Colonic mucosa (tissue), 4 donors: ENCODE data around the gene MUCL3. TPM values are rescaled to one million over a fixed set of nuclear protein-coding genes. Genes with fewer than 3 reads are reported as not detected.

ENCODE experiments used
- DNase-seq: peaks from one replicate; pipeline ENCODE4 v3.0.0-alpha.2; 2020
- H3K27ac ChIP-seq: fragments of 200-600 bp; one replicate; pipeline ENCODE4 v1.8.0; 2021
- H3K27me3 ChIP-seq: fragments of 200-600 bp; one replicate; pipeline ENCODE4 v1.8.0; 2021
- H3K36me3 ChIP-seq: fragments of 200-600 bp; one replicate; pipeline ENCODE4 v1.8.0; 2021
- H3K4me1 ChIP-seq: fragments of 200-600 bp; one replicate; pipeline ENCODE4 v1.8.0; 2021; ENCODE audit warnings: mild to moderate bottlenecking
- H3K4me3 ChIP-seq: fragments of 200-600 bp; one replicate; pipeline ENCODE4 v1.8.0; 2021
- H3K9ac ChIP-seq, 2 donors: one replicate each; pipeline ENCODE4 v1.7.0; 2013; ENCODE audit warnings: control low read depth in 2 of 2, low read depth in 2 of 2, low read length in 2 of 2
- H3K9me3 ChIP-seq: fragments of 200-600 bp; one replicate; pipeline ENCODE4 v1.8.0; 2021
- intact Hi-C: fragments of 100-400 bp; cut with DNase I; formaldehyde crosslinking; loops from one replicate; pipeline ENCODE4 v1.14.1; 2022
- total RNA-seq, 2 donors: library from RNA; stranded (reverse); fragmentation: NEBNext Ultra II Directional in 1 of 2; extraction: Animal tissue kit (Norgen Biotek cat#: 25700) in 1 of 2; gene quantifications; one replicate each; pipeline ENCODE4 v1.2.1, GENCODE V29; 2021
- TF ChIP-seq, protein P1 (sequence below): fragments of 200-600 bp; IDR thresholded peaks from one replicate; pipeline ENCODE4 v1.8.0; 2022; ENCODE audit warnings: antibody characterized with exemption, mild to moderate bottlenecking
- donor health status: healthy.
- donor health status: DM: no; HTN: no; CAD: no.
- donor health status: DM: no; HTN: no; CAD: no.

The MUCL3 gene
- total RNA-seq, 2 donors from 2014 or later, result 0.30 TPM; not detected in 1

DNA sequence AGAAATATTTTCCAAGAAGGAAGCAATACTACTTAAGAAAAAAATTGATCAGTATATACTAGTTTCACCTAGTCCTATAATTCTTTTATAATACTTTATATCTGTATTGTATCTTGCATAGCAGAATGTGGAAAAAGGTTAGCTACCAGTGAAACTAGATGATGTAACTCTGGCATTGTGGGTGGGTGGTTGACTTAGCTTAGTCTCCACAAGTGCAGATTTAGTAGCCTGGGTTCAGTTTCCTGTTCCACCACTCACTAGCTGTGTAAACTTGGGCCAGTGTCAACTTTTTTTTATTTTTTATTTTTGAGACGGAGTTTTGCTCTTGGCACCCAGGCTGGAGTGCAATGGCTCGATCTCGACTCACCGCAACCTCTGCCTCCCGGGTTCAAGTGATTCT lies 44.7 kb downstream of the MUCL3 start:
- DNase-seq, result no peak
- no peaks in the 10 kb centered on the region for H3K36me3 ChIP-seq
- H3K27me3 ChIP-seq, result no peaks in the 10 kb centered on the region
- no peaks in the 10 kb centered on the region for H3K4me1 ChIP-seq
- H3K9me3 ChIP-seq, result no peaks in the 10 kb centered on the region
- TF ChIP-seq, protein P1, sequence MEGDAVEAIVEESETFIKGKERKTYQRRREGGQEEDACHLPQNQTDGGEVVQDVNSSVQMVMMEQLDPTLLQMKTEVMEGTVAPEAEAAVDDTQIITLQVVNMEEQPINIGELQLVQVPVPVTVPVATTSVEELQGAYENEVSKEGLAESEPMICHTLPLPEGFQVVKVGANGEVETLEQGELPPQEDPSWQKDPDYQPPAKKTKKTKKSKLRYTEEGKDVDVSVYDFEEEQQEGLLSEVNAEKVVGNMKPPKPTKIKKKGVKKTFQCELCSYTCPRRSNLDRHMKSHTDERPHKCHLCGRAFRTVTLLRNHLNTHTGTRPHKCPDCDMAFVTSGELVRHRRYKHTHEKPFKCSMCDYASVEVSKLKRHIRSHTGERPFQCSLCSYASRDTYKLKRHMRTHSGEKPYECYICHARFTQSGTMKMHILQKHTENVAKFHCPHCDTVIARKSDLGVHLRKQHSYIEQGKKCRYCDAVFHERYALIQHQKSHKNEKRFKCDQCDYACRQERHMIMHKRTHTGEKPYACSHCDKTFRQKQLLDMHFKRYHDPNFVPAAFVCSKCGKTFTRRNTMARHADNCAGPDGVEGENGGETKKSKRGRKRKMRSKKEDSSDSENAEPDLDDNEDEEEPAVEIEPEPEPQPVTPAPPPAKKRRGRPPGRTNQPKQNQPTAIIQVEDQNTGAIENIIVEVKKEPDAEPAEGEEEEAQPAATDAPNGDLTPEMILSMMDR, result no peak
- no peak overlapping the region for H3K4me3 ChIP-seq
- no peak overlapping the region for H3K27ac ChIP-seq
- no peak overlapping the region for H3K9ac ChIP-seq
- intact Hi-C loops, result no loop called here

- no peak for DNase-seq
- Histone ChIP-seq H3K9me3 (no peaks in the 10 kb centered on the region), H3K4me1 (no peaks in the 10 kb centered on the region), H3K27ac (no peak overlapping the region), H3K9ac (no peak overlapping the region), H3K36me3 (no peaks in the 10 kb centered on the region), H3K27me3 (no peaks in the 10 kb centered on the region), H3K4me3 (no peak overlapping the region)
- intact Hi-C loops, result no loop called here
- TF ChIP-seq, protein P1, result no peak
Measured at GRCh38 chr6:30987304-30987703, 46.5 kb downstream of the MUCL3 start.

DNA sequence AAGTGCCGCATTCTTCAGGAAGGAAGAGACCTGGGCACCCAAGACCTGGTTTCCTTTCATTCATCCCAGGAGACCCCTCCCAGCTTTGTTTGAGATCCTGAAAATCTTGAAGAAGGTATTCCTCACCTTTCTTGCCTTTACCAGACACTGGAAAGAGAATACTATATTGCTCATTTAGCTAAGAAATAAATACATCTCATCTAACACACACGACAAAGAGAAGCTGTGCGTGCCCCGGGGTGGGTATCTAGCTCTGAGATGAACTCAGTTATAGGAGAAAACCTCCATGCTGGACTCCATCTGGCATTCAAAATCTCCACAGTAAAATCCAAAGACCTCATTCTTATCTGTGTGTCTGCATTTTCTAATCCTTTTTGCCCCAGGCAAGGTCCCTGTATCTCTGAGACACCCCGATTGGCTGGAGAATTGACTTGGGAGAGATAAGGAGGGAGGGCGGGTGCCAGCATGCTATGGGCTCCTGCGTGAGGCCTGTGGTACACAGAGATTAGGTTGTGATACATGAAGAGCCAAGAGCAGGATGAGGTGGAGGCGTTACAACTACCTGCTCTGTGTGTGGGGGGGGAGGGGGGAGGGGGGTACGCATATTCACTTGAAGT lies 47.5 kb downstream of the MUCL3 start:
- Histone ChIP-seq H3K9me3 (no peaks in the 10 kb centered on the region), H3K27me3 (no peaks in the 10 kb centered on the region), H3K4me3 (no peak overlapping the region), H3K4me1 (no peaks in the 10 kb centered on the region), H3K27ac (no peak overlapping the region), H3K36me3 (no peaks in the 10 kb centered on the region), H3K9ac (no peak overlapping the region)
- intact Hi-C loops, result no loop called here
- TF ChIP-seq, protein P1, result no peak
- DNase-seq, result no peak

- Histone ChIP-seq H3K27me3 (no peaks in the 10 kb centered on the region), H3K4me3 (no peak overlapping the region), H3K36me3 (no peaks in the 10 kb centered on the region), H3K27ac (no peak overlapping the region), H3K4me1 (no peaks in the 10 kb centered on the region), H3K9ac (no peak overlapping the region), H3K9me3 (no peaks in the 10 kb centered on the region)
- intact Hi-C loops, result no loop called here
- no peak for DNase-seq
- TF ChIP-seq, protein P1, result no peak
Measured at GRCh38 chr6:30990422-30991086, 49.8 kb downstream of the MUCL3 start.

DNA sequence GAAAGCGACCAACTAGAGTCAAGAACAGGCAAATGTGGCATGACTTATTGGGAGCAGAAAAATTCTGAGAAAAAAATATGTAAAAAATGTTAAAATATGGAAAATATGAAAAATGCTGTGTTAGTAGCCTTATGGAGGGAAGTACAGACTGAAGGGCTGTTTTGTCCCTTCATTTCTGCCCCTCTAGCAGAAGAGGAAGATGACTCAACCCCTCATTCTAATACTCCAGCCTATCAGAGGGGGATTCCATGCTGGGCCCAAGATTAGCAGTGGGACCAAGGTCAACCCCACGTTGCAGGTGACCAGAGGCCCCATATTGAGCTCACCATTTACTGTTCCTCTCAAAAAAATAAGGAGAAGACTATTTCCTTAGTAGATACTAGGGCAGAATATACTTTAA lies 51.1 kb downstream of the MUCL3 start:
- Histone ChIP-seq H3K36me3 (no peaks in the 10 kb centered on the region), H3K4me3 (no peak overlapping the region), H3K27ac (no peak overlapping the region), H3K9ac (no peak overlapping the region), H3K9me3 (no peaks in the 10 kb centered on the region), H3K4me1 (no peaks in the 10 kb centered on the region), H3K27me3 (no peaks in the 10 kb centered on the region)
- DNase-seq, result no peak
- TF ChIP-seq, protein P1, result no peak
- intact Hi-C loops, result no loop called here
